H9 (cell line): ENCODE measurements around the gene TTC27. TPM values are rescaled to one million over a fixed set of nuclear protein-coding genes. Genes with fewer than 3 reads are reported as not detected.

ENCODE experiments used
- DNase-seq: peaks from one replicate; pipeline ENCODE4 v3.0.0-alpha.2; 2017
- H2AFZ ChIP-seq: one replicate; pipeline ENCODE4 v1.6.1; 2013; ENCODE audit warnings: mild to moderate bottlenecking, low read length, control low read depth, moderate library complexity
- H2AK5ac ChIP-seq: 2 replicates; pipeline ENCODE4 v1.6.1; 2013; ENCODE audit warnings: low read length, control low read depth, mixed read lengths; ENCODE audit not compliant: insufficient read length
- H2BK120ac ChIP-seq: one replicate; pipeline ENCODE4 v1.6.1; 2013; ENCODE audit warnings: low read depth, mild to moderate bottlenecking, low read length, control low read depth, inconsistent platforms; ENCODE audit not compliant: poor library complexity, severe bottlenecking
- H2BK12ac ChIP-seq: 2 replicates; pipeline ENCODE4 v1.6.1; 2013; ENCODE audit warnings: low read length, control low read depth, mixed read lengths, low read depth; ENCODE audit not compliant: insufficient read length
- H2BK15ac ChIP-seq: 2 replicates; pipeline ENCODE4 v1.6.1; 2013; ENCODE audit warnings: low read depth, low read length, control low read depth
- H2BK20ac ChIP-seq: one replicate; pipeline ENCODE4 v1.6.1; 2013; ENCODE audit warnings: low read depth, mild to moderate bottlenecking, low read length, control low read depth, inconsistent platforms; ENCODE audit not compliant: poor library complexity, severe bottlenecking
- H2BK5ac ChIP-seq: 2 replicates; pipeline ENCODE4 v1.6.1; 2013; ENCODE audit warnings: low read length, control low read depth, mixed read lengths; ENCODE audit not compliant: insufficient read length
- H3K14ac ChIP-seq: 2 replicates; pipeline ENCODE4 v1.6.1; 2013; ENCODE audit warnings: low read length, control low read depth; ENCODE audit not compliant: insufficient read depth
- H3K18ac ChIP-seq: 2 replicates; pipeline ENCODE4 v1.6.1; 2013; ENCODE audit warnings: low read depth, mild to moderate bottlenecking, mixed read lengths, low read length, control low read depth; ENCODE audit not compliant: insufficient read length
- H3K23ac ChIP-seq: 2 replicates; pipeline ENCODE4 v1.6.1; 2013; ENCODE audit warnings: low read length, control low read depth, mixed read lengths, low read depth; ENCODE audit not compliant: insufficient read length
- H3K23me2 ChIP-seq: 2 replicates; pipeline ENCODE4 v1.6.1; 2013; ENCODE audit warnings: low read depth, mild to moderate bottlenecking, mixed read lengths, low read length, control low read depth; ENCODE audit not compliant: insufficient read length, poor library complexity, severe bottlenecking
- H3K27ac ChIP-seq: 2 replicates; pipeline ENCODE4 v1.5.1; 2013; ENCODE audit warnings: low read length, control low read depth, mixed read lengths, low read depth; ENCODE audit not compliant: insufficient read length
- H3K27me3 ChIP-seq: 2 replicates; pipeline ENCODE4 v1.6.1; 2013; ENCODE audit warnings: low read length, control low read depth, inconsistent platforms; ENCODE audit not compliant: insufficient read depth
- H3K4ac ChIP-seq: 2 replicates; pipeline ENCODE4 v1.6.1; 2013; ENCODE audit warnings: low read depth, mild to moderate bottlenecking, control low read depth, inconsistent platforms, low read length, moderate library complexity
- H3K4me1 ChIP-seq: 2 replicates; pipeline ENCODE4 v1.6.1; 2013; ENCODE audit warnings: low read length, control low read depth, inconsistent platforms; ENCODE audit not compliant: insufficient read depth
- H3K4me2 ChIP-seq: 2 replicates; pipeline ENCODE4 v1.6.1; 2013; ENCODE audit warnings: low read length, control low read depth, mixed read lengths; ENCODE audit not compliant: insufficient read length, insufficient read depth
- H3K56ac ChIP-seq: 2 replicates; pipeline ENCODE4 v1.6.1; 2013; ENCODE audit warnings: low read depth, mild to moderate bottlenecking, mixed read lengths, low read length, control low read depth; ENCODE audit not compliant: insufficient read length
- H3K79me1 ChIP-seq: 2 replicates; pipeline ENCODE4 v1.6.1; 2013; ENCODE audit warnings: low read depth, mild to moderate bottlenecking, moderate library complexity, low read length, control low read depth, inconsistent platforms; ENCODE audit not compliant: insufficient read depth, poor library complexity, severe bottlenecking
- H3K79me2 ChIP-seq: 2 replicates; pipeline ENCODE4 v1.6.1; 2013; ENCODE audit warnings: low read length, control low read depth, inconsistent platforms; ENCODE audit not compliant: insufficient read depth
- H3K9ac ChIP-seq: 2 replicates; pipeline ENCODE4 v1.6.1; 2013; ENCODE audit warnings: low read length, control low read depth, mixed read lengths; ENCODE audit not compliant: insufficient read length; ENCODE audit errors: extremely low read depth
- H3K9me3 ChIP-seq: one replicate; pipeline ENCODE4 v1.6.1; 2013; ENCODE audit warnings: low read depth, low read length, inconsistent platforms; ENCODE audit not compliant: control insufficient read depth
- H3T11ph ChIP-seq: one replicate; pipeline ENCODE4 v1.6.1; 2013; ENCODE audit warnings: mild to moderate bottlenecking, low read length, control low read depth, inconsistent platforms
- H4K20me1 ChIP-seq: one replicate; pipeline ENCODE4 v1.6.1; 2013; ENCODE audit not compliant: control insufficient read depth, insufficient read length, insufficient read depth
- H4K5ac ChIP-seq: 2 replicates; pipeline ENCODE4 v1.6.1; 2013; ENCODE audit warnings: low read depth, mild to moderate bottlenecking, mixed read lengths, low read length, control low read depth; ENCODE audit not compliant: insufficient read length
- H4K8ac ChIP-seq: replicated peaks from 2 replicates; pipeline ENCODE4 v1.6.1; 2013; ENCODE audit warnings: low read length, control low read depth, mixed read lengths, low read depth; ENCODE audit not compliant: insufficient read length
- H4K91ac ChIP-seq: 2 replicates; pipeline ENCODE4 v1.6.1; 2013; ENCODE audit warnings: low read depth, mild to moderate bottlenecking, moderate library complexity, mixed read lengths, low read length, control low read depth; ENCODE audit not compliant: insufficient read length
- H3K27ac Mint-ChIP-seq, 3 experiments: 2 replicates in 2 of 3; 3 replicates in 1 of 3; pipeline ENCODE4 v1.8.0; 2020 to 2021; ENCODE audit warnings: mixed read lengths in 3 of 3, mild to moderate bottlenecking in 1 of 3, moderate library complexity in 1 of 3
- H3K27me3 Mint-ChIP-seq: 2 replicates; pipeline ENCODE4 v1.8.0; 2021; ENCODE audit warnings: low read depth, mild to moderate bottlenecking, moderate library complexity, mixed read lengths
- H3K36me3 Mint-ChIP-seq, 3 experiments: 2 replicates in 2 of 3; 3 replicates in 1 of 3; pipeline ENCODE4 v1.8.0; 2020 to 2021; ENCODE audit warnings: low read depth in 3 of 3, mixed read lengths in 3 of 3; ENCODE audit not compliant: insufficient read depth in 1 of 3
- H3K4me1 Mint-ChIP-seq, 2 experiments: 2 replicates each; pipeline ENCODE4 v1.8.0; 2020; ENCODE audit warnings: mixed read lengths in 2 of 2
- H3K4me3 Mint-ChIP-seq, 2 experiments: 2 replicates in 1 of 2; 3 replicates in 1 of 2; pipeline ENCODE4 v1.8.0; 2020 to 2021; ENCODE audit warnings: mild to moderate bottlenecking in 2 of 2, mixed read lengths in 2 of 2, moderate library complexity in 1 of 2
- H3K9me3 Mint-ChIP-seq, 2 experiments: 2 replicates in 1 of 2; 3 replicates in 1 of 2; pipeline ENCODE4 v1.8.0; 2020; ENCODE audit warnings: mild to moderate bottlenecking in 2 of 2, mixed read lengths in 2 of 2, moderate library complexity in 1 of 2
- CTCF ChIP-seq: fragments of 200-600 bp; sonication (generic); conservative IDR thresholded peaks from 3 replicates; pipeline ENCODE4 v1.8.0; 2021; ENCODE audit warnings: antibody characterized with exemption, mild to moderate bottlenecking
- WGBS: extraction: QIAGEN DNeasy Blood & Tissue Kit; methylation state at CpG from one replicate; pipeline ENCODE4 v1.1.7; 2013; ENCODE audit warnings: missing lambda C conversion rate, low lambda C conversion rate, mixed read lengths; ENCODE audit not compliant: insufficient read length; ENCODE audit errors: extremely low coverage; 5-methylcytosine and 5-hydroxymethylcytosine counted together
- total RNA-seq: library from RNA; stranded (reverse); gene quantifications from 2 replicates; pipeline ENCODE4 v1.2.1, GENCODE V29; 2021

The TTC27 gene
- total RNA-seq, 1 experiment from 2014 or later = 26.0 TPM

- Histone ChIP-seq H3K27ac (no peak overlapping the region), H3K23ac (no peak overlapping the region), H2BK5ac (no peak overlapping the region), H3K14ac (no peak overlapping the region), H2BK120ac (no peak overlapping the region), H3T11ph (no peak overlapping the region), H4K20me1 (no peaks in the 10 kb centered on the region), H3K27me3 (no peaks in the 10 kb centered on the region), H4K8ac (no peak overlapping the region), H3K9me3 (no peaks in the 10 kb centered on the region), H3K4me2 (no peak overlapping the region), H3K9ac (no peak overlapping the region), H2BK15ac (no peak overlapping the region), H3K4me1 (no peaks in the 10 kb centered on the region), H3K18ac (no peak overlapping the region), H3K56ac (no peak overlapping the region), H2AFZ (no peak overlapping the region), H2BK20ac (no peak overlapping the region), H4K5ac (no peak overlapping the region), H3K79me2 (no peaks in the 10 kb centered on the region), H2AK5ac (no peak overlapping the region), H3K23me2 (no peaks in the 10 kb centered on the region), H2BK12ac (no peak overlapping the region), H3K79me1 (no peaks in the 10 kb centered on the region), H3K4ac (no peak overlapping the region), H4K91ac (no peak overlapping the region)
- H3K27ac Mint-ChIP-seq = no peak overlapping the region
- no peaks in the 10 kb centered on the region for H3K27me3 Mint-ChIP-seq
- no CpG with 5 or more reads among the region's 7 CpGs for WGBS
- no peak overlapping the region for H3K4me3 Mint-ChIP-seq
- H3K9me3 Mint-ChIP-seq = peaks cover 4 to 9% of the 10 kb centered on the region in 2 experiments; a peak in 3 of 5 replicates
- peaks cover 9 to 12% of the 10 kb centered on the region in 2 experiments for H3K4me1 Mint-ChIP-seq
- H3K36me3 Mint-ChIP-seq = peaks cover 9 to 37% (median 24%) of the 10 kb centered on the region in 3 experiments
- DNase-seq = no peak
- no peak for TF ChIP-seq CTCF
These were observed 128.4 kb downstream of the TTC27 start for GRCh38 chr2:32756074-32756727.
